WTC11 (cell line): ENCODE measurements around the gene PPIC. TPM values are rescaled to one million over a fixed set of nuclear protein-coding genes. Genes with fewer than 3 reads are reported as not detected.

Source experiments
- ATAC-seq: fragments of 200-7000 bp; cut with Tn5 transposase; 2 replicates; pipeline ENCODE4 v1.10.0; 2021; ENCODE audit warnings: mild to moderate bottlenecking, moderate library complexity
- CTCF ChIA-PET: fragments of 300-600 bp; sonication (Branson Sonifier 250); formaldehyde crosslinking; loops from one replicate; lab custom pipeline; 2021; ENCODE audit warnings: antibody characterized with exemption; lab: Charles Lee
- POLR2A ChIA-PET: fragments of 350-600 bp; sonication (Branson Sonifier 250); formaldehyde crosslinking; loops from one replicate; lab custom pipeline; 2021; ENCODE audit warnings: antibody characterized with exemption; lab: Charles Lee
- DNase-seq: peaks from one replicate; pipeline ENCODE4 v3.0.0; 2021; ENCODE audit warnings: low spot score
- H3K27ac Mint-ChIP-seq: 2 replicates; pipeline ENCODE4 v1.8.0; 2021; ENCODE audit warnings: mixed read lengths
- H3K27me3 Mint-ChIP-seq: 2 replicates; pipeline ENCODE4 v1.8.0; 2021; ENCODE audit warnings: low read depth, mild to moderate bottlenecking, moderate library complexity, mixed read lengths
- H3K36me3 Mint-ChIP-seq: 2 replicates; pipeline ENCODE4 v1.8.0; 2021; ENCODE audit warnings: mixed read lengths
- H3K4me1 Mint-ChIP-seq: 2 replicates; pipeline ENCODE4 v1.8.0; 2022; ENCODE audit warnings: mixed read lengths
- H3K4me3 Mint-ChIP-seq: 2 replicates; pipeline ENCODE4 v1.8.0; 2021; ENCODE audit warnings: mild to moderate bottlenecking, moderate library complexity, mixed read lengths
- H3K9me3 Mint-ChIP-seq: 2 replicates; pipeline ENCODE4 v1.8.0; 2021; ENCODE audit warnings: mixed read lengths
- AR ChIP-seq: fragments of 250-450 bp; sonication (Bioruptor Pico); IDR thresholded peaks from 2 replicates; pipeline ENCODE4 v1.9.0; 2021; ENCODE audit warnings: mild to moderate bottlenecking
- ATF1 ChIP-seq: sonication (generic); formaldehyde crosslinking; IDR thresholded peaks from 2 replicates; pipeline ENCODE4 v1.8.1; 2023; ENCODE audit warnings: mild to moderate bottlenecking, moderate library complexity, missing genetic modification reagents
- CTCF ChIP-seq: fragments of 200-600 bp; IDR thresholded peaks from 2 replicates; pipeline ENCODE4 v1.8.0; 2022; ENCODE audit warnings: antibody characterized with exemption
- E2F1 ChIP-seq: sonication (generic); formaldehyde crosslinking; IDR thresholded peaks from 2 replicates; pipeline ENCODE4 v1.8.0; 2022; ENCODE audit warnings: mild to moderate bottlenecking, missing genetic modification reagents
- FOXK1 ChIP-seq: sonication (generic); formaldehyde crosslinking; IDR thresholded peaks from 2 replicates; pipeline ENCODE4 v1.8.0; 2022; ENCODE audit warnings: mild to moderate bottlenecking, moderate library complexity, missing genetic modification reagents
- GRHL2 ChIP-seq: fragments of 250-450 bp; sonication (Bioruptor Pico); IDR thresholded peaks from 2 replicates; pipeline ENCODE4 v1.8.0; 2022; ENCODE audit warnings: mild to moderate bottlenecking, moderate library complexity; ENCODE audit not compliant: insufficient replicate concordance, severe bottlenecking
- IRF1 ChIP-seq: sonication (generic); formaldehyde crosslinking; IDR thresholded peaks from 2 replicates; pipeline ENCODE4 v1.8.0; 2023; ENCODE audit warnings: missing genetic modification reagents
- IRF2 ChIP-seq: sonication (generic); formaldehyde crosslinking; IDR thresholded peaks from 2 replicates; pipeline ENCODE4 v1.8.0; 2022; ENCODE audit warnings: low read depth, missing genetic modification reagents, borderline replicate concordance
- RORB ChIP-seq: fragments of 250-450 bp; sonication (Bioruptor Pico); IDR thresholded peaks from 2 replicates; pipeline ENCODE4 v1.9.0; 2021; ENCODE audit warnings: mild to moderate bottlenecking
- SMAD3 ChIP-seq: sonication (generic); formaldehyde crosslinking; IDR thresholded peaks from 2 replicates; pipeline ENCODE4 v1.8.0; 2022; ENCODE audit warnings: missing genetic modification reagents, mild to moderate bottlenecking, borderline replicate concordance
- SP1 ChIP-seq: sonication (generic); formaldehyde crosslinking; conservative IDR thresholded peaks from 2 replicates; pipeline ENCODE4 v1.8.1; 2022; ENCODE audit warnings: missing genetic modification reagents
- STAT6 ChIP-seq: sonication (generic); formaldehyde crosslinking; conservative IDR thresholded peaks from 2 replicates; pipeline ENCODE4 v1.8.1; 2023; ENCODE audit warnings: mild to moderate bottlenecking, low read depth, missing genetic modification reagents, moderate library complexity
- TP53 ChIP-seq: sonication (generic); formaldehyde crosslinking; IDR thresholded peaks from 2 replicates; pipeline ENCODE4 v1.8.1; 2023; ENCODE audit warnings: mild to moderate bottlenecking, missing genetic modification reagents
- USF1 ChIP-seq: sonication (generic); formaldehyde crosslinking; IDR thresholded peaks from 2 replicates; pipeline ENCODE4 v1.8.0; 2022; ENCODE audit warnings: mild to moderate bottlenecking, missing genetic modification reagents
- USF2 ChIP-seq: sonication (generic); formaldehyde crosslinking; IDR thresholded peaks from 2 replicates; pipeline ENCODE4 v1.8.1; 2023; ENCODE audit warnings: mild to moderate bottlenecking, missing genetic modification reagents, moderate library complexity
- ZBTB43 ChIP-seq: sonication (generic); formaldehyde crosslinking; IDR thresholded peaks from 2 replicates; pipeline ENCODE4 v1.8.1; 2023; ENCODE audit warnings: mild to moderate bottlenecking, missing genetic modification reagents
- ZMAT4 ChIP-seq: fragments of 250-450 bp; sonication (Bioruptor Pico); IDR thresholded peaks from 2 replicates; pipeline ENCODE4 v1.9.0; 2021; ENCODE audit warnings: mild to moderate bottlenecking
- ZNF121 ChIP-seq: sonication (generic); formaldehyde crosslinking; IDR thresholded peaks from 2 replicates; pipeline ENCODE4 v1.8.0; 2023; ENCODE audit warnings: missing genetic modification reagents
- ZNF423 ChIP-seq: fragments of 250-450 bp; sonication (Bioruptor Pico); IDR thresholded peaks from 2 replicates; pipeline ENCODE4 v2.1.2; 2022; ENCODE audit warnings: mild to moderate bottlenecking, moderate library complexity
- total RNA-seq: library from RNA; stranded (reverse); gene quantifications from 3 replicates; pipeline ENCODE4 v1.2.3, GENCODE V29; 2021

The PPIC gene
- total RNA-seq, 1 experiment from 2014 or later: 12.4 TPM

GRCh38 chr5:123059455-123059854, 22.9 kb upstream of the PPIC start (continued):
- TF ChIP-seq AR (CRISPR knock-in tag) (no peak), RORB (no peak), IRF1 (CRISPR knock-in tag) (no peak), USF1 (no peak), CTCF (no peak), SMAD3 (CRISPR knock-in tag) (no peak)

GRCh38 chr5:123051206-123051605, 14.7 kb upstream of the PPIC start:
- CTCF ChIA-PET: no interaction called here
- ATAC-seq: no peak
- H3K9me3 Mint-ChIP-seq: peaks cover 12% of the 10 kb centered on the region

More at GRCh38 chr5:123051206-123051605, 14.7 kb upstream of the PPIC start:
- H3K27ac Mint-ChIP-seq: no peak overlapping the region
- TF ChIP-seq ZNF121 (CRISPR knock-in tag) (no peak), SP1 (CRISPR knock-in tag) (no peak), USF2 (CRISPR knock-in tag) (no peak), IRF2 (CRISPR knock-in tag) (no peak), GRHL2 (CRISPR knock-in tag) (no peak), ATF1 (CRISPR knock-in tag) (no peak), IRF1 (CRISPR knock-in tag) (no peak), E2F1 (CRISPR knock-in tag) (no peak), ZBTB43 (CRISPR knock-in tag) (no peak), FOXK1 (CRISPR knock-in tag) (no peak), ZNF423 (CRISPR knock-in tag) (no peak), STAT6 (CRISPR knock-in tag) (no peak), TP53 (CRISPR knock-in tag) (no peak), ZMAT4 (CRISPR knock-in tag) (no peak)
- TF ChIP-seq, all 79 proteins: peak for 0
- Mint-ChIP-seq H3K36me3 (no peaks in the 10 kb centered on the region), H3K4me1 (no peaks in the 10 kb centered on the region), H3K4me3 (no peak overlapping the region), H3K27me3 (no peaks in the 10 kb centered on the region)
- DNase-seq: no peak
- POLR2A ChIA-PET: no interaction called here
